ENCODE measurements around the gene NDUFB3.
"Not testable (repeated sequence)": the region's sequence is repeated elsewhere in the genome, so short reads cannot be mapped to it uniquely, and the experiment has no call there.

NDUFB3 gene

DNA sequence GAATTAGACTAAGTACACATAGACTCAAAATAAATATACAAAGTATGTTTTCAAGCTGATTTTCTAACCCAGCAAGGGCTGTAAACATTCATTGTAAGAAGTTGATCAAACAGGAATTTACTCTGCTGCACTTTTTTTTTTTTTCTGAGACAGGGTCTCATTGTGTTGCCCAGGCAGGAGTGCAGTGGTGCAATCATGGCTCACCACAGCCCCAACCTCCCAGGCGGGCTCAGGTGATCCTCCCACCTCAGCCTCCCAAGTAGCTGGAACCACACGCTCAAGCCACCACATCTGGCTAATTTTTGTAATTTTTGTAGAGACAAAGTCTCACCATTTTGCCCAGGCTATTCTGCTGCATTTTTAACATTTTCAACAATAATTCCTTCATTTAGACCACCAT, 35.8 kb downstream of the NDUFB3 start:
- no peaks in the 10 kb centered on the region for H3K4me1 Mint-ChIP-seq
- H3K36me3 Mint-ChIP-seq (ENCODE audit: insufficient read depth): no peaks in the 10 kb centered on the region
- DNase-seq (ENCODE audit: low spot score in 2 of 2) (no peak), ATAC-seq (replicated peaks; ENCODE audit: extremely low read depth, poor library complexity, severe bottlenecking) (no peak)
- no peaks in the 10 kb centered on the region for H3K27me3 Mint-ChIP-seq
- no peaks in the 10 kb centered on the region for H3K9me3 Mint-ChIP-seq
- H3K4me3 Mint-ChIP-seq: no peak overlapping the region
- no peak overlapping the region for H3K27ac Mint-ChIP-seq (ENCODE audit: low read depth)

- DNase-seq (ENCODE audit: low spot score in 2 of 2): no peak
- Mint-ChIP-seq H3K4me3 (no peak overlapping the region), H3K27ac (ENCODE audit: low read depth) (no peak overlapping the region), H3K36me3 (ENCODE audit: insufficient read depth) (no peaks in the 10 kb centered on the region), H3K4me1 (peaks cover 2% of the 10 kb centered on the region), H3K9me3 (no peaks in the 10 kb centered on the region), H3K27me3 (no peaks in the 10 kb centered on the region)
- ATAC-seq (replicated peaks; ENCODE audit: extremely low read depth, poor library complexity, severe bottlenecking): no peak
Observed at GRCh38 chr2:201108341-201108740, 36.5 kb downstream of the NDUFB3 start.

- no peaks in the 10 kb centered on the region for H3K9me3 Mint-ChIP-seq
- H3K27ac Mint-ChIP-seq (ENCODE audit: low read depth): no peak overlapping the region
- DNase-seq (ENCODE audit: low spot score in 2 of 2) (no peak), ATAC-seq (replicated peaks; ENCODE audit: extremely low read depth, poor library complexity, severe bottlenecking) (no peak)
- no peak overlapping the region for H3K4me3 Mint-ChIP-seq
- H3K4me1 Mint-ChIP-seq: peaks cover 6% of the 10 kb centered on the region
- H3K36me3 Mint-ChIP-seq (ENCODE audit: insufficient read depth): no peaks in the 10 kb centered on the region
- no peaks in the 10 kb centered on the region for H3K27me3 Mint-ChIP-seq
Observed at GRCh38 chr2:201109186-201109585, 37.4 kb downstream of the NDUFB3 start.

DNA sequence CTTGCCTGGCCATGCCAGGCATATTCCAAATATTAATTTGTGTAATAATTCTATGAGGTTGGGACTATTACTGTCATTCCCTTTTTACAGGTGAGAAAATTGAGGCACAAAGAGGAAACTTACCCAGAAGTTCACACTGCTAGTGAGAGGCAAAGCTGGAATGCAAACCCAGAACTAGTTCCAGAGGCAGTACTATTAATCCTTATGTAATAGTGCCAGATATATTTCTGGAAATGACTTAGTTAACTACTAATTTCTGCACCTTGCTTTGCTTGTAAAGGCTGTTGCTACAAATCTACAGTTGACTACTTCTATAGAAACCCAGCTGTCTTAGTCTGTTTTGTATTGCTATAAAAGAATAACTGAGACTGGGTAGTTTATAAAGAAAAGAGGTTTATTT, 38.8 kb downstream of the NDUFB3 start:
- ATAC-seq (replicated peaks; ENCODE audit: extremely low read depth, poor library complexity, severe bottlenecking) (no peak), DNase-seq (ENCODE audit: low spot score in 2 of 2) (no peak)
- Mint-ChIP-seq H3K36me3 (ENCODE audit: insufficient read depth) (peaks cover 5% of the 10 kb centered on the region), H3K4me3 (no peak overlapping the region), H3K9me3 (no peaks in the 10 kb centered on the region), H3K27ac (ENCODE audit: low read depth) (no peak overlapping the region), H3K27me3 (no peaks in the 10 kb centered on the region), H3K4me1 (peaks cover 17% of the 10 kb centered on the region)

DNA sequence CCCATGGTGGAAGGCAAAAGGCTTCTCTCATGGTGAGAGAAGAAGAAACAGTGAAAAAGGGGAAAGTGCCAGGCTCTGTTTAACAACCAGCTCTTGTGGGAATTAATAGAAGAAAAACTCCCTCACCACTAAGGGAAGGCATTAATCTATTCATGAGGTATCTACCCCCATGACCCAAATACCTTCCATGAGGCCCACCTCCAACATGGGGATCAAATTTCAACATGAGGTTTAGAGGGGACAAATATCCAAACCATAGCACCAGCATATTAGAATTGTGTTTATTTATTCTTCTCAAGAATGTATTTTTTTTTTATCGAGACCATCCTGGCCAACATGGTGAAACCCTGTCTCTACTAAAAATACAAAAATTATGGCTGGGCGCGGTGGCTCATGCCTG, 39.3 kb downstream of the NDUFB3 start:
- peaks cover 22% of the 10 kb centered on the region for H3K4me1 Mint-ChIP-seq
- no peaks in the 10 kb centered on the region for H3K9me3 Mint-ChIP-seq
- ATAC-seq (replicated peaks; ENCODE audit: extremely low read depth, poor library complexity, severe bottlenecking) (no peak), DNase-seq (ENCODE audit: low spot score in 2 of 2) (no peak)
- no peak overlapping the region for H3K27ac Mint-ChIP-seq (ENCODE audit: low read depth)
- H3K4me3 Mint-ChIP-seq: no peak overlapping the region
- no peaks in the 10 kb centered on the region for H3K27me3 Mint-ChIP-seq
- H3K36me3 Mint-ChIP-seq (ENCODE audit: insufficient read depth): peaks cover 9% of the 10 kb centered on the region

DNA sequence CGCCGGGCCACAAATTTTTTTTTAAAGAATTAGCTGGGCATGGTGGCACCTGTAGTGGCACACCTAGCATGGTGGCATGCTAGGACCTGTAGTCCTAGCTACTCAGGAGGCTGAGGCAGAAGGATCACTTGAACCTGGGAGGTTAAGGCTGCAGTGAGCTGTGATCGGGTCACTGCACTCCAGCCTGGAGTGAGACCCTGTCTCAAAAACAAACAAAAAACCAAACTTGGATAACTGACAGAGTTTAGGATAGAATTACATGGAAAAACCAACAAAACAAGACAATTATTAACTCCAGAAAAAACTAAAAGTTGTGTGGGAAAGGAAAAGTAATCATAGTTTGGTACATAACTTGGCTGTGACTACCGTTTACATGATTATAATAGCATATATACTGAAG, 42.5 kb downstream of the NDUFB3 start:
- DNase-seq (ENCODE audit: low spot score in 2 of 2): no peak
- Mint-ChIP-seq H3K27me3 (no peaks in the 10 kb centered on the region), H3K9me3 (no peaks in the 10 kb centered on the region), H3K36me3 (ENCODE audit: insufficient read depth) (peaks cover 36% of the 10 kb centered on the region), H3K4me1 (peaks cover 34% of the 10 kb centered on the region), H3K27ac (ENCODE audit: low read depth) (peak overlapping the region; percentile 100), H3K4me3 (peak overlapping the region; percentile 89)
- ATAC-seq (replicated peaks; ENCODE audit: extremely low read depth, poor library complexity, severe bottlenecking): no peak

GRCh38 chr2:201114846-201115245, 43.0 kb downstream of the NDUFB3 start:
- H3K27me3 Mint-ChIP-seq: no peaks in the 10 kb centered on the region
- peaks cover 38% of the 10 kb centered on the region for H3K36me3 Mint-ChIP-seq (ENCODE audit: insufficient read depth)
- peak overlapping the region; percentile 89 for H3K4me3 Mint-ChIP-seq
- H3K9me3 Mint-ChIP-seq: no peaks in the 10 kb centered on the region
- DNase-seq (ENCODE audit: low spot score in 2 of 2) (no peak), ATAC-seq (replicated peaks; ENCODE audit: extremely low read depth, poor library complexity, severe bottlenecking) (no peak)
- peaks cover 34% of the 10 kb centered on the region for H3K4me1 Mint-ChIP-seq
- peak overlapping the region; percentile 100 for H3K27ac Mint-ChIP-seq (ENCODE audit: low read depth)

DNA sequence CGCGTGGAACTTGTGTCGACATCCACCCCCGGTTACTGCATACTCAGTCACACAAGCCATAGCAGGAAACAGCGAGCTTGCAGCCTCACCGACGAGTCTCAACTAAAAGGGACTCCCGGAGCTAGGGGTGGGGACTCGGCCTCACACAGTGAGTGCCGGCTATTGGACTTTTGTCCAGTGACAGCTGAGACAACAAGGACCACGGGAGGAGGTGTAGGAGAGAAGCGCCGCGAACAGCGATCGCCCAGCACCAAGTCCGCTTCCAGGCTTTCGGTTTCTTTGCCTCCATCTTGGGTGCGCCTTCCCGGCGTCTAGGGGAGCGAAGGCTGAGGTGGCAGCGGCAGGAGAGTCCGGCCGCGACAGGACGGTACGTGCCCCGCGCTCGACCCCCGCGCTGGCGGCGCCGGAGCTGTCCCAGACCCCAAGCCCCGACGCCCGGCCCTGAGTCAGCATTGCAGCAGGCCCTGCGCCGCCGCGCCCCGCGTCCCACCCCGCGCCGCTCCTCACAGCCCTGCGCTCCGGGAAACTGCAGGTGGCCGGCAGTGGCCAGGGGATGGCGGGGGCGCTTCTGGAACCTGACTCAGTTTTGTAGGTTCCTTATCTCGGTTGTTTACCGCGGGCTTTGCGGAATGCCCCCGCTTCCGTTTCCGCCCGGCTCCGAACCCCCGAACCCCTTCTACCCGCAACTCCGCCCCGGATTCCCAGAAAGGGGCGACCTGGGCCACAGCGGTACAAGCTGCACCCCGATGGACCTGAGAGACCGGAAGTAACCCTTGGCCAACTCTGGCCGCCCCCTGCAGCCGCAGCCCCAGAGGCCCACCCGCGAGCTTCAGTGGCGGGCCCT, 44.5 kb downstream of the NDUFB3 start, which contains the start of gene CFLAR:
CFLAR (plus strand) TSS at position 50 of the 844 bp plus-strand sequence. CDS start 13,702 bp downstream, outside the sequence.
- ATAC-seq (replicated peaks; ENCODE audit: extremely low read depth, poor library complexity, severe bottlenecking): peak; percentile 43
- DNase-seq (ENCODE audit: low spot score in 2 of 2): peak; percentile 78 to 79
- H3K27me3 Mint-ChIP-seq: no peaks in the 10 kb centered on the region
- H3K9me3 Mint-ChIP-seq: no peaks in the 10 kb centered on the region
- H3K4me1 Mint-ChIP-seq: peaks cover 47% of the 10 kb centered on the region
- peaks cover 45% of the 10 kb centered on the region for H3K36me3 Mint-ChIP-seq (ENCODE audit: insufficient read depth)
- peak within 1 kb of the TSS; percentile 89 for H3K4me3 Mint-ChIP-seq
- H3K27ac Mint-ChIP-seq (ENCODE audit: low read depth): peak within 1 kb of the TSS; percentile 100

DNA sequence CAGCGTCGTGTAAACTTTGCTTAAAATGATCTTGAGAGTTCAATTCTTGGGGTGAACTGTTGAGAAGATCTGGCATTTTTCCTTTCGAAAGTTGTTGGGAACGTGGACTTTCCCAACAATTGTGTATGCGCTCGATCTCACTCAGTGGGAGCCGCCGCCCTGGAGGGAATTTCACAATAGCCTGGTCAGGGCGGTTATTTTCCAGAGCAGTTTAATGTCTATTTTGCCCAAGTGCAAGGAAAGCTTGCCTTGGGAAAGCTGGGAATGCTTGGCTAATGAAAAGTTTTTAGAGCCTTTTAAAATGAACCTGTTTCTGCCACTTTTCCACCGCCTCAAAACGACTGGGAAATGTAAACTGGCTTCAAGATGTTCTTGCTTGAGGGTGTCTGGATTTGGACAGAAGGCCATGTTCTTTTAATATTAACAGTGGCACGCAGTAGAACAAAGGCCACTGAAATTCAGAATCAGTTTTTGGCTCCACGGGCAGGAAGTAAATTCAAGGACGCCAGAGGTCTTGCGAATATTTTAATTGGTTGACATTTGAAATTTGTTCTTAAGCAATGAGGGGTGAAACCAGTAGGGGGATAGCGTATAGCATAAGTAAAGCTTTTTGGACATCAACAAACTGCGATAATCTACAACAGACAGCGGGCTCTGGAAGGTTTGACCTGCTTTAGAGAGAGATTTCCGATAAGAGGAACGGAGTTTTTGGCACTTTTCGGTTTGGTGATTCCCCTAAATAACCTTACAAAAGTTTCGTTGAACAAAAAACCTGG, 45.3 kb downstream of the NDUFB3 start:
- DNase-seq (ENCODE audit: low spot score in 2 of 2) (peak; percentile 24 to 51), ATAC-seq (replicated peaks; ENCODE audit: extremely low read depth, poor library complexity, severe bottlenecking) (peak; percentile 23)
- peak overlapping the region; percentile 89 for H3K4me3 Mint-ChIP-seq
- H3K4me1 Mint-ChIP-seq: peaks cover 52% of the 10 kb centered on the region
- no peaks in the 10 kb centered on the region for H3K27me3 Mint-ChIP-seq
- peaks cover 47% of the 10 kb centered on the region for H3K36me3 Mint-ChIP-seq (ENCODE audit: insufficient read depth)
- no peaks in the 10 kb centered on the region for H3K9me3 Mint-ChIP-seq
- peak overlapping the region; percentile 100 for H3K27ac Mint-ChIP-seq (ENCODE audit: low read depth)

GRCh38 chr2:201117735-201118094, 45.9 kb downstream of the NDUFB3 start:
- H3K27me3 Mint-ChIP-seq; H3K9me3 Mint-ChIP-seq; ATAC-seq (replicated peaks; ENCODE audit: extremely low read depth, poor library complexity, severe bottlenecking): not testable (repeated sequence)
- peak in 1 of 2 donors; percentile 18 for DNase-seq (ENCODE audit: low spot score in 2 of 2)
- H3K4me1 Mint-ChIP-seq: peaks cover 58% of the 10 kb centered on the region
- H3K4me3 Mint-ChIP-seq: peak overlapping the region; percentile 89
- peak overlapping the region; percentile 100 for H3K27ac Mint-ChIP-seq (ENCODE audit: low read depth)
- H3K36me3 Mint-ChIP-seq (ENCODE audit: insufficient read depth): peaks cover 52% of the 10 kb centered on the region

DNA sequence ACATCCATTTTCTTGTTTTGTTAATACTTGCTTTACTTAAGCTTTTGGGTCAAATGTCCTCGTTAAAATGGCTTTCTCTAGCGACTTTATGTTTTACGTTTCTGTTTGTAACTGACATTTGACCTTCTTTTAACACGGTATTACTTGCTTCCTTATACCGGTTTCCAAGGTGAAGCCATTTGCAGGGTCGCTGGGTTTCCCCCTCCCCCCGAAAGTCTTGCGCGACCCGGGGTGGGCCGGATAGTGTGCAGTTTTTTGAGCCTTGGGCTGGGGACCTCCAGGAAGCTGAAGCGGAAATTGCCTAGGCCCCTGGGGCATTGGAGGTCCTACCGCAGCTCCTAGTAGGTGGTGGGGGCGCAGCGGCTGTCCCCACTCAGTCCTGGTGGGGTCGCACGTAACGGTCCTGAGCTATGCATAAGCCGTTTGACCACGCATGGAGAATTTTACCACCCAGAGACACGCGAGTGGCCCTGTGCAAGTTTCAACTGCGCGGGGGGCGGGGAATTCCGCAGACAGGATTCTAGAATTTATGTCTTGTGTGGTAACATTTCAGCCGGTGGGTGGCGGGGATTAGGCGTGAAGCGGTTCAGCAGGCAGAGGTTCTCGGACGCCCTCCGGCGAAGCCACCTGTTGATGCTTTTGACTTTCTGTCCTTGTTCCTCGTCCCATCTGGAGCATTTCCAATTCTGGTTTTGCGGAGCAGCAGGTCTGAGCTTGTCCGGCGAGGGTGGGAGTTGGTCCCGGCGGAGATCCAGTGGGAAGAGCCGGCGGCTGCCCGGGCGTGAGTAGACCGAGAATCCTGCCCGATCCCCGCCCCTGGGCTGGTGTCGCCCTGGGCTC, 46.5 kb downstream of the NDUFB3 start:
- H3K9me3 Mint-ChIP-seq: no peaks in the 10 kb centered on the region
- peak overlapping the region; percentile 89 for H3K4me3 Mint-ChIP-seq
- DNase-seq (ENCODE audit: low spot score in 2 of 2): peak; percentile 77 to 83
- peaks cover 56% of the 10 kb centered on the region for H3K36me3 Mint-ChIP-seq (ENCODE audit: insufficient read depth)
- H3K27me3 Mint-ChIP-seq: no peaks in the 10 kb centered on the region
- H3K27ac Mint-ChIP-seq (ENCODE audit: low read depth): peak overlapping the region; percentile 100
- peak; percentile 34 for ATAC-seq (replicated peaks; ENCODE audit: extremely low read depth, poor library complexity, severe bottlenecking)
- H3K4me1 Mint-ChIP-seq: peaks cover 59% of the 10 kb centered on the region
